Gastrocnemius medialis (tissue), 4 donors: Measurements from ENCODE around the gene VSIG8. TPM values are rescaled to one million over a fixed set of nuclear protein-coding genes. Genes with fewer than 3 reads are reported as not detected.

Source experiments
- ATAC-seq, 2 donors: fragments of 150-250 bp; one replicate each; pipeline ENCODE4 v1.9.1; 2016
- DNase-seq, 2 donors: peaks; one replicate each; pipeline ENCODE4 v3.0.0-alpha.2; 2019
- H3K27ac ChIP-seq, 4 donors: fragments of 200-600 bp; sonication (generic); 1 replicate in 1 of 4; 2 replicates in 3 of 4; pipeline ENCODE4 v1.5.1; 2016 to 2018; ENCODE audit warnings: mild to moderate bottlenecking in 2 of 4, moderate library complexity in 1 of 4
- H3K27me3 ChIP-seq, 3 donors: fragments of 200-600 bp; sonication (generic) in 2 of 3; 1 replicate in 1 of 3; 2 replicates in 2 of 3; pipeline versions ENCODE4 v1.5.1 to v1.6.0; 2016 to 2019; ENCODE audit warnings: mild to moderate bottlenecking in 1 of 3, moderate library complexity in 1 of 3
- H3K36me3 ChIP-seq, 2 donors: fragments of 200-600 bp; sonication (generic) in 1 of 2; one replicate each; pipeline ENCODE4 v1.5.1; 2017 to 2018
- H3K4me1 ChIP-seq, 2 donors: fragments of 200-600 bp; sonication (generic) in 1 of 2; one replicate each; pipeline ENCODE4 v1.5.1; 2016 to 2017; ENCODE audit warnings: mild to moderate bottlenecking in 2 of 2
- H3K4me3 ChIP-seq, 4 donors: fragments of 200-600 bp; sonication (generic) in 3 of 4; 1 replicate in 1 of 4; 2 replicates in 3 of 4; pipeline ENCODE4 v1.5.1; 2016 to 2019; ENCODE audit warnings: mild to moderate bottlenecking in 2 of 4
- H3K9me3 ChIP-seq, 3 donors: fragments of 200-600 bp; sonication (generic) in 2 of 3; 1 replicate in 1 of 3; 2 replicates in 2 of 3; pipeline ENCODE4 v1.5.1; 2016 to 2019
- POLR2A ChIP-seq, 2 donors: fragments of 450-650 bp; IDR thresholded peaks; one replicate each; pipeline ENCODE4 v1.6.1; 2017; ENCODE audit warnings: antibody characterized with exemption in 2 of 2, mild to moderate bottlenecking in 2 of 2, moderate library complexity in 2 of 2
- in situ Hi-C, 4 donors: fragments of 200-750 bp; cut with MboI; loops; one replicate each; pipeline versions ENCODE4 v1.15.0 to v1.8.0; 2017; ENCODE audit warnings: low sequenced_read_pairs in 4 of 4
- intact Hi-C: fragments of 100-400 bp; cut with DNase I; formaldehyde crosslinking; loops from one replicate; pipeline ENCODE4 v1.15.1; 2023; ENCODE audit warnings: low total_unique reads
- total RNA-seq, 4 donors: library from RNA; depleted of rRNA; stranded (reverse); fragments of >200 nt; gene quantifications; one replicate each; pipeline versions ENCODE4 v1.1.0 to v1.2.3, GENCODE V29; 2016
- TF ChIP-seq, protein P1 (sequence below), 5 experiments: fragments of 450-650 bp in 3 of 5; fragments of 200-600 bp in 2 of 5; sonication (generic) in 2 of 5; IDR thresholded peaks in 4 of 5; conservative IDR thresholded peaks in 1 of 5; 1 replicate in 4 of 5; 2 replicates in 1 of 5; pipeline ENCODE4 v1.5.1; 2016 to 2019; ENCODE audit warnings: antibody characterized with exemption in 5 of 5, mild to moderate bottlenecking in 3 of 5, moderate library complexity in 3 of 5

Gene VSIG8
- total RNA-seq, 4 donors from 2014 or later = not detected

DNA sequence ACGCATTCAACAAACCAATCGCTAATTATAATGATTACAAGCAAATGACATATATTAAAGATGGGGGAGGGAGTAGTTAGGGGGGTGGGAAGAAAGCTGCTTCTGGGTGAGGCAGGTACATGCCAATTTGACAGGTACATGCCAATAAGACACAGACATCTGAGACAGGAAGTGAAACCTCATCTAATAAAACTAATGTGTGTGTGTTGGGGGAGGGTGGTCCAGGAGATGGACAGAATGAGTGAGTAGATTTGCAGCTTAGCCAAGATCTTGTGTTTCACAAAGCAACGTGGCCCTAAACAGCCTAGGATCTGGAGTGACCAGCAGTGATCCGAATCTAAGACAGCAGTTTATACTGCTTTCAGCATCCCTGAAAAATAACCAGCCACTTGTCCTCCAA is 26.7 kb upstream of the VSIG8 start:
- ATAC-seq = no peak
- no peak for TF ChIP-seq POLR2A (IDR thresholded peaks at IDR 0.05)
- TF ChIP-seq, protein P1, sequence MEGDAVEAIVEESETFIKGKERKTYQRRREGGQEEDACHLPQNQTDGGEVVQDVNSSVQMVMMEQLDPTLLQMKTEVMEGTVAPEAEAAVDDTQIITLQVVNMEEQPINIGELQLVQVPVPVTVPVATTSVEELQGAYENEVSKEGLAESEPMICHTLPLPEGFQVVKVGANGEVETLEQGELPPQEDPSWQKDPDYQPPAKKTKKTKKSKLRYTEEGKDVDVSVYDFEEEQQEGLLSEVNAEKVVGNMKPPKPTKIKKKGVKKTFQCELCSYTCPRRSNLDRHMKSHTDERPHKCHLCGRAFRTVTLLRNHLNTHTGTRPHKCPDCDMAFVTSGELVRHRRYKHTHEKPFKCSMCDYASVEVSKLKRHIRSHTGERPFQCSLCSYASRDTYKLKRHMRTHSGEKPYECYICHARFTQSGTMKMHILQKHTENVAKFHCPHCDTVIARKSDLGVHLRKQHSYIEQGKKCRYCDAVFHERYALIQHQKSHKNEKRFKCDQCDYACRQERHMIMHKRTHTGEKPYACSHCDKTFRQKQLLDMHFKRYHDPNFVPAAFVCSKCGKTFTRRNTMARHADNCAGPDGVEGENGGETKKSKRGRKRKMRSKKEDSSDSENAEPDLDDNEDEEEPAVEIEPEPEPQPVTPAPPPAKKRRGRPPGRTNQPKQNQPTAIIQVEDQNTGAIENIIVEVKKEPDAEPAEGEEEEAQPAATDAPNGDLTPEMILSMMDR (IDR thresholded peaks at IDR 0.05 in 4 of 5, conservative IDR thresholded peaks at IDR 0.05 in 1 of 5) = no peak
- no peaks in the 10 kb centered on the region for H3K36me3 ChIP-seq
- peaks cover 3 to 13% of the 10 kb centered on the region in 2 donors for H3K4me1 ChIP-seq
- no peaks in the 10 kb centered on the region for H3K27me3 ChIP-seq
- intact Hi-C loops (no loop called here), in situ Hi-C loops (no loop called here)
- H3K4me3 ChIP-seq = no peak overlapping the region
- H3K9me3 ChIP-seq = no peaks in the 10 kb centered on the region
- DNase-seq = no peak
- peak overlapping the region; percentile 58 to 71 (median 66) for H3K27ac ChIP-seq

- no peaks in the 10 kb centered on the region for H3K27me3 ChIP-seq
- intact Hi-C loops (no loop called here), in situ Hi-C loops (no loop called here)
- H3K27ac ChIP-seq = no peak overlapping the region
- no peak overlapping the region for H3K4me3 ChIP-seq
- TF ChIP-seq, protein P1 (IDR thresholded peaks at IDR 0.05 in 4 of 5, conservative IDR thresholded peaks at IDR 0.05 in 1 of 5) = no peak
- no peak for TF ChIP-seq POLR2A (IDR thresholded peaks at IDR 0.05)
- no peak for DNase-seq
- no peaks in the 10 kb centered on the region for H3K9me3 ChIP-seq
- ATAC-seq = no peak
- peaks cover 0 to 1% of the 10 kb centered on the region in 2 donors for H3K4me1 ChIP-seq
- no peaks in the 10 kb centered on the region for H3K36me3 ChIP-seq
Observed at GRCh38 chr1:159884296-159884695, 21.8 kb upstream of the VSIG8 start.

DNA sequence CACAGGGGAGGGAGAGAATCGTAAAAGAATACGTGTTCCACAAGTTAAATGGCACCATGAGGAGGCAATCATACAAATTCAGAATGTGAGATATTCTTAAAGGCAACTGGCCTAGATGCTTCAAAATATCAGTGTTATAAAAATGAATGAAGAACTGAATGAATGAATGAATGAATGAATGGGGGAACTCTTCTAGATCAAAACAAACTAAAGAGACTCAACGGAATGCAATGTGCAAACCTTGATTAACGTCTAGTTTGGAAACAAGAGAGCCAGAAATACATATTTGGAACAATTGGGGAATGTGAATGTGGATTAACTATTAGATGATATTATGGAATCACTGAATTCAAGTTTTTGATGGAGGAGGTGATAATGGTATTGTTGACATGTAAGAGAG is 20.7 kb upstream of the VSIG8 start:
- H3K27ac ChIP-seq = no peak overlapping the region
- no peak for TF ChIP-seq POLR2A (IDR thresholded peaks at IDR 0.05)
- TF ChIP-seq, protein P1 (IDR thresholded peaks at IDR 0.05 in 4 of 5, conservative IDR thresholded peaks at IDR 0.05 in 1 of 5) = no peak
- no peak overlapping the region for H3K4me3 ChIP-seq
- no peaks in the 10 kb centered on the region for H3K27me3 ChIP-seq
- no peaks in the 10 kb centered on the region for H3K36me3 ChIP-seq
- no peaks in the 10 kb centered on the region for H3K4me1 ChIP-seq
- in situ Hi-C loops (no loop called here), intact Hi-C loops (no loop called here)
- no peaks in the 10 kb centered on the region for H3K9me3 ChIP-seq
- ATAC-seq (no peak), DNase-seq (no peak)

GRCh38 chr1:159882527-159882862 is 20.0 kb upstream of the VSIG8 start:
- TF ChIP-seq POLR2A (IDR thresholded peaks at IDR 0.05) = no peak
- TF ChIP-seq, protein P1 (IDR thresholded peaks at IDR 0.05 in 4 of 5, conservative IDR thresholded peaks at IDR 0.05 in 1 of 5) = no peak
- Histone ChIP-seq H3K9me3 (no peaks in the 10 kb centered on the region), H3K4me3 (no peak overlapping the region), H3K36me3 (no peaks in the 10 kb centered on the region), H3K27ac (no peak overlapping the region), H3K4me1 (no peaks in the 10 kb centered on the region), H3K27me3 (no peaks in the 10 kb centered on the region)
- ATAC-seq (no peak), DNase-seq (no peak)
- intact Hi-C loops = no loop called here
- in situ Hi-C loops = no loop called here
